Kidney (tissue), 14 donors: ENCODE measurements around the gene ADAMTS14. TPM values are rescaled to one million over a fixed set of nuclear protein-coding genes. Genes with fewer than 3 reads are reported as not detected.

Source experiments
- DNase-seq, 5 donors: peaks; one replicate each; pipeline ENCODE4 v3.0.0-alpha.2; 2013 to 2020
- FAIRE-seq: peaks from 2 replicates; lab custom pipeline; 2012; peaks lifted over from hg19 to GRCh38; lab: Jason Lieb, UNC
- H3K27ac ChIP-seq, 2 donors: one replicate each; pipeline ENCODE4 v1.7.0; 2013; ENCODE audit warnings: low read depth in 2 of 2, low read length in 2 of 2, inconsistent platforms in 1 of 2
- H3K27me3 ChIP-seq: one replicate; pipeline ENCODE4 v1.7.1; 2013; ENCODE audit warnings: low read length, inconsistent platforms; ENCODE audit not compliant: control insufficient read depth, insufficient read depth
- H3K36me3 ChIP-seq, 3 donors: one replicate each; pipeline versions ENCODE4 v1.7.0 to v1.7.1; 2013; ENCODE audit warnings: low read length in 3 of 3, control low read depth in 1 of 3, inconsistent platforms in 1 of 3; ENCODE audit not compliant: insufficient read depth in 3 of 3, control insufficient read depth in 2 of 3
- H3K4me1 ChIP-seq, 3 donors: one replicate each; pipeline versions ENCODE4 v1.7.0 to v1.7.1; 2013; ENCODE audit warnings: low read length in 3 of 3, inconsistent platforms in 1 of 3, low read depth in 1 of 3; ENCODE audit not compliant: control insufficient read depth in 2 of 3, insufficient read depth in 2 of 3
- H3K4me3 ChIP-seq, 3 donors: one replicate each; pipeline versions ENCODE4 v1.7.0 to v1.8.1; 2013; ENCODE audit warnings: low read length in 3 of 3, control low read depth in 1 of 3, inconsistent platforms in 1 of 3
- H3K9ac ChIP-seq, 3 donors: one replicate each; pipeline versions ENCODE4 v1.7.0 to v1.7.1; 2013; ENCODE audit warnings: low read length in 3 of 3, control low read depth in 1 of 3, inconsistent platforms in 1 of 3
- H3K9me3 ChIP-seq, 3 donors: one replicate each; pipeline versions ENCODE4 v1.7.0 to v1.7.1; 2013; ENCODE audit warnings: low read length in 3 of 3, control low read depth in 1 of 3, inconsistent platforms in 1 of 3; ENCODE audit not compliant: control insufficient read depth in 2 of 3, insufficient read depth in 1 of 3
- CTCF ChIP-seq: IDR thresholded peaks from 3 replicates; pipeline ENCODE4 v1.5.1; 2012; ENCODE audit warnings: mild to moderate bottlenecking, moderate library complexity, borderline replicate concordance; ENCODE audit not compliant: insufficient read depth; ENCODE audit errors: extremely low read depth
- intact Hi-C: fragments of 100-400 bp; cut with DNase I; formaldehyde crosslinking; loops from one replicate; pipeline ENCODE4 v1.11.1; 2022
- polyA plus RNA-seq: library from polyadenylated mRNA; stranded (reverse); fragments of 350-450 nt; fragmentation: Illumina TruSeq; extraction: RNeasy Lipid Tissue Mini Kit (QIAGEN cat#74804); gene quantifications from one replicate; pipeline ENCODE4 v1.2.3, GENCODE V29; 2014; ENCODE audit warnings: low read depth, low replicate concordance; ENCODE audit not compliant: insufficient read depth
- total RNA-seq: library from RNA; stranded (reverse); fragmentation: NEBNext Ultra II Directional; extraction: Animal tissue kit (Norgen Biotek cat#: 25700); gene quantifications from one replicate; pipeline ENCODE4 v1.2.1, GENCODE V29; 2021
- donor health status: control.
- donor health status: control.
- donor health status: control.
- donor health status: control.
- donor health status: control.
- donor health status: DM: yes; HTN: yes; CAD: no.
- donor health status: Normal renal cell carcinoma (clear cell type).

The ADAMTS14 gene
- total and polyA plus RNA-seq, 2 donors from 2014 or later: 0.47 TPM; not detected in 1

GRCh38 chr10:70702190-70702763, 30.0 kb downstream of the ADAMTS14 start:
- no peak overlapping the region for H3K4me3 ChIP-seq
- H3K9me3 ChIP-seq: no peaks in the 10 kb centered on the region
- intact Hi-C loops: no loop called here
- H3K27ac ChIP-seq: no peak overlapping the region
- DNase-seq: no peak
- no peaks in the 10 kb centered on the region for H3K36me3 ChIP-seq
- no peak for TF ChIP-seq CTCF
- FAIRE-seq: no peak
- no peaks in the 10 kb centered on the region for H3K27me3 ChIP-seq
- H3K4me1 ChIP-seq: no peaks in the 10 kb centered on the region
- H3K9ac ChIP-seq: no peak overlapping the region

- no peaks in the 10 kb centered on the region for H3K4me1 ChIP-seq
- H3K36me3 ChIP-seq: no peaks in the 10 kb centered on the region
- no peak for TF ChIP-seq CTCF
- DNase-seq (no peak), FAIRE-seq (no peak)
- intact Hi-C loops: no loop called here
- H3K9ac ChIP-seq: no peak overlapping the region
- H3K4me3 ChIP-seq: no peak overlapping the region
- no peaks in the 10 kb centered on the region for H3K9me3 ChIP-seq
- no peaks in the 10 kb centered on the region for H3K27me3 ChIP-seq
- H3K27ac ChIP-seq: no peak overlapping the region
Observed at GRCh38 chr10:70704211-70704610, 31.9 kb downstream of the ADAMTS14 start.

GRCh38 chr10:70705121-70705861, 33.0 kb downstream of the ADAMTS14 start:
- intact Hi-C loops: no loop called here
- H3K9ac ChIP-seq: no peak overlapping the region

More at GRCh38 chr10:70705121-70705861, 33.0 kb downstream of the ADAMTS14 start:
- FAIRE-seq (no peak), DNase-seq (no peak)
- no peak for TF ChIP-seq CTCF
- no peak overlapping the region for H3K4me3 ChIP-seq
- no peaks in the 10 kb centered on the region for H3K27me3 ChIP-seq
- H3K27ac ChIP-seq: no peak overlapping the region
- no peaks in the 10 kb centered on the region for H3K36me3 ChIP-seq
- H3K9me3 ChIP-seq: no peaks in the 10 kb centered on the region
- no peaks in the 10 kb centered on the region for H3K4me1 ChIP-seq
